RWPE1 (cell line): Measurements from ENCODE around the gene SLC44A1.

Experiments
- CTCF ChIA-PET: fragments of 350-600 bp; sonication (Branson Sonifier 250); formaldehyde crosslinking; extraction: SDS; loops from one replicate; lab custom pipeline; 2021; lab: Yijun Ruan, JAX
- POLR2A ChIA-PET: fragments of 400-600 bp; formaldehyde crosslinking; extraction: SDS; loops from one replicate; lab custom pipeline; 2020; ENCODE audit warnings: antibody characterized with exemption; ENCODE audit not compliant: low non-redundant PET; lab: Yijun Ruan, JAX
- DNase-seq: peaks from one replicate; pipeline ENCODE4 v3.0.0; 2012; ENCODE audit warnings: low spot score
- H3K27ac ChIP-seq: fragments of 450-650 bp; 2 replicates; pipeline ENCODE4 v1.5.1; 2017
- TF ChIP-seq, protein P1 (sequence below): fragments of 450-650 bp; conservative IDR thresholded peaks from 2 replicates; pipeline ENCODE4 v1.5.1; 2017; ENCODE audit warnings: low read depth, mild to moderate bottlenecking

Gene SLC44A1

DNA sequence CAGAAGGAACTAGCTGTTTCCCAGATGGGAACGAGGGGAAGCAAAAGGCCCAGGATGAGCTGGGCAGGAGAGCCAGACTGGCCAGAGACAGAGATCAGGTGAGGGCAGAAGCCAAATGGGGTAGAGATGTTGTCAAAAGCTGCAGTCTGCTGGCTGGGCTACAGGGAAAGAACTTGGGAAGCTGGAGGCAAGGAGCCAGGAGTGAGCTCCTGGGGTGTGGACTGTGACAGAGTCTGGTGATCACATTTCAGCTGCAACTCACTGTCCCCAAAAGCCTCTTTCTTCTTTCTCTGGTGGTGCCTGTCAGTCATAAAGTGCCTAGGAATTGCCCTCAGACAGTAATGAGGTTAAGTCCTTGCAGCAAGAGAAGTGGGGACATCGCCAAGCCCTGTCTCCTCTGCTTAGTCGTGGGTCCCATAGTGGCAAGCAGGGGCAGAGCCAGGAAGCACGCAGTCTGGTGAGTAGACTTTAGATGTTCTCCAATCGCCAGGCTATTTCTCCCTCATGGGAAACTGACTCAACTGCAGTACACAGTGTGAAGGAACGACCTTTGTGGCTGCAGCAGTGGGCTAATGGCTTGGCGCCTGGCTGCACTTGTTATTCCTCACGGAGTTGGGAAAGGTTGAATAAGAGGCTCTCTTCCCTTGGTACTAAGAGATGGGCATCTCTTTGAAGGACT, 200.9 kb downstream of the SLC44A1 start:
- TF ChIP-seq, protein P1, sequence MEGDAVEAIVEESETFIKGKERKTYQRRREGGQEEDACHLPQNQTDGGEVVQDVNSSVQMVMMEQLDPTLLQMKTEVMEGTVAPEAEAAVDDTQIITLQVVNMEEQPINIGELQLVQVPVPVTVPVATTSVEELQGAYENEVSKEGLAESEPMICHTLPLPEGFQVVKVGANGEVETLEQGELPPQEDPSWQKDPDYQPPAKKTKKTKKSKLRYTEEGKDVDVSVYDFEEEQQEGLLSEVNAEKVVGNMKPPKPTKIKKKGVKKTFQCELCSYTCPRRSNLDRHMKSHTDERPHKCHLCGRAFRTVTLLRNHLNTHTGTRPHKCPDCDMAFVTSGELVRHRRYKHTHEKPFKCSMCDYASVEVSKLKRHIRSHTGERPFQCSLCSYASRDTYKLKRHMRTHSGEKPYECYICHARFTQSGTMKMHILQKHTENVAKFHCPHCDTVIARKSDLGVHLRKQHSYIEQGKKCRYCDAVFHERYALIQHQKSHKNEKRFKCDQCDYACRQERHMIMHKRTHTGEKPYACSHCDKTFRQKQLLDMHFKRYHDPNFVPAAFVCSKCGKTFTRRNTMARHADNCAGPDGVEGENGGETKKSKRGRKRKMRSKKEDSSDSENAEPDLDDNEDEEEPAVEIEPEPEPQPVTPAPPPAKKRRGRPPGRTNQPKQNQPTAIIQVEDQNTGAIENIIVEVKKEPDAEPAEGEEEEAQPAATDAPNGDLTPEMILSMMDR, result no peak
- POLR2A ChIA-PET, result no interaction called here
- CTCF ChIA-PET, result interaction anchor here (0.7 to 1.0 kb wide), 3 partner anchors 20 to 84 kb away, joined by 3 to 6 read pairs (median 4); no protein-coding TSS in a partner anchor
- no peak for DNase-seq
- H3K27ac ChIP-seq, result no peak overlapping the region

DNA sequence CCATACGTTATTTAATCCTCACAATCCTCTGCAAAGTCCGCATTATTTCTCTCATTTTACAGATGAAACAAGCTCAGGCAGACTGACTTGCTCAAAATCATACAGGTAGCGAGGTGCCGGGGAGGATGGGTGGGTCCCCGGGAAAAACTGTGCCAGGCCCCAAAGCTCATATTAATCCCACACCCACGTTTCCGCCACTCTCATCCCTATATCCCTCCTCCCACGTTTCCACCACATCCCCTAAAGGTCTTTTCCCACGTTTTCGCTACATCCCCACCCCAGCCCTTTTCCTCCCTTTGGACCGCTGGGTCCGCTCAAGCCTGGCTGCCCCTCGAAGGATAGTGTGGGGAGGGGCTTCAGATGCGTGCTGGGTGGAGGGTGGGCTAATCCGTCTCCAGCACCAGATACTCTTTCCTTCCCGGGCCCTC, 202.9 kb downstream of the SLC44A1 start:
- CTCF ChIA-PET, result interaction anchor here (0.6 to 0.7 kb wide), 4 partner anchors 21 to 434 kb away, joined by 3 to 7 read pairs (median 3); no protein-coding TSS in a partner anchor
- peak overlapping the region; percentile 86 for H3K27ac ChIP-seq
- no peak for DNase-seq
- POLR2A ChIA-PET, result interaction anchor here (0.6 kb wide), 1 partner anchor 20 kb away, joined by 3 read pairs; no protein-coding TSS in a partner anchor
- TF ChIP-seq, protein P1, result no peak

DNA sequence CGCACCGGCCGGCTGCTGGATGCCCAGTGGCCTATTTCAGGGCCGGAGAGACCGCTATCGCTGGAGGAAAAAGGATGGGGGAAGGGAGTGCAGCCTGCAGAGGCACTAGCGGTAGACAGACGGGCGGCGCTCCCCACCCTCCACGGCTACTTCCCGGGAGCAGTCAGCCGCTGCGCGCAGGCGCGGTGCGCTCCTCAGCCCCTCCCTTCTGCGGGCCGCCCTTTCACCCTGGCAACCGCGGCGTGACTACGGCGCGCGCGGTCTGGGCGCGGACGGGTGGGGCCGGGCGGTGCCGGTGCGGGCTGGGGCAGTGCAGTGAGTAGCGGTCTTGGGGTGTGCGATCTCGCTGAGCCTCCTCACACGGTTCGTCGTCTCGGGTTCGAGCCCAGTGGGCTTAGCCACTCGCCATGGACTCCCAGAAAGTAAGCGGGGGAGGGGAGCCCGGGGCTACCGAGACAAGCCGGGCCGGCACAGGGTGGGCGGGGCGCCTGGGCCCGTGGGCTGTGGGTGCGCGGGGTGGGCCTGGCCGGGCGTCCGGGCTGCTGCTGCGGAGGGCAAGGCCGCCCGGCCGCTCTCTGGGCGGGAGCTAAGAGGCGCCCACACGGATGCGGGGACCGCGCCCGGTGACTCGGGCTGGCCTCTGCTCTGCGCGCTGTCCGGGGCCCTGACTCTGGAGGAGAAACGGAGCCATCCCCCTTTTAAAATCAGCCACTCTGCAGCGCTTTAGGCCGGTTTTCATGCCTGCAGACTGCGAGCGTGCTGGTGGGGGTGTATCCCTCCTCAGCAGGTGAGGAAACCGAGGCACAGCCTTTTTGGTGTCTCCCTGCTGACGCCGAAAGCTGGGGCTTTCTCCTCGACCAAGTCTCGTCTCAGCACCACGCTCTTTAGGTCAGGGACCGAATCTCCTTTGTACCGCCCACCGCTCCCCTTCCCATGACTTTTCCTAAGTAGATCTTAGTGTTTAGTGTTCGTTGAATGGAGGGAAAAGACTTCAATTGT, 203.7 kb downstream of the SLC44A1 start, which contains the start of gene FSD1L:
Gene FSD1L (plus strand): TSS at position 221 of the 999 bp plus-strand sequence. CDS start 187 bp downstream, at position 408.
- POLR2A ChIA-PET, result interaction anchor here (0.6 kb wide), 2 partner anchors 20 to 233 kb away, joined by 3 read pairs; no protein-coding TSS in a partner anchor
- peak within 1 kb of the TSS; percentile 86 for H3K27ac ChIP-seq
- CTCF ChIA-PET, result interaction anchor here (0.5 to 0.7 kb wide), 5 partner anchors 15 to 1372 kb away, joined by 3 to 7 read pairs (median 3); no protein-coding TSS in a partner anchor
- DNase-seq, result peak; percentile 97
- TF ChIP-seq, protein P1, result peak; percentile 84

DNA sequence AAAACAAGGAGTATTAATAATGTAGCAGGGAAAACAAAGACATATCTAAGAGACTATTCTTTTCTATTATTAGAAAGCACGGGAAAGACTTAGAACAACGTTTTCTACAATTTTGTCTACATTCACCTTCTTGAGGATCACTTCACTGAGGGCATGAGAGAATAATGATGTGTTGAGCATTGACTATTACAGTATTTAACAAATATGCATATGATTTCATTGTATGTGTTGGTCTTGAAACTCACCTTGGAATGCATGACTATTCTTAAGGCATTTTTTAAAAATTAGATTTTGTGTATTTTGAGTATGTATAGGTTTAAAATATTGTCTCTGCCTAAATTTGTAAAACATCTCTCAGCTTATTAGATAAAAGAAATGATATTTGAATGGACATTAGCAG, 204.6 kb downstream of the SLC44A1 start:
- POLR2A ChIA-PET, result no interaction called here
- no peak overlapping the region for H3K27ac ChIP-seq
- TF ChIP-seq, protein P1, result no peak
- DNase-seq, result no peak
- CTCF ChIA-PET, result interaction anchor here (0.6 kb wide), 1 partner anchor 559 kb away, joined by 3 read pairs; no protein-coding TSS in a partner anchor

DNA sequence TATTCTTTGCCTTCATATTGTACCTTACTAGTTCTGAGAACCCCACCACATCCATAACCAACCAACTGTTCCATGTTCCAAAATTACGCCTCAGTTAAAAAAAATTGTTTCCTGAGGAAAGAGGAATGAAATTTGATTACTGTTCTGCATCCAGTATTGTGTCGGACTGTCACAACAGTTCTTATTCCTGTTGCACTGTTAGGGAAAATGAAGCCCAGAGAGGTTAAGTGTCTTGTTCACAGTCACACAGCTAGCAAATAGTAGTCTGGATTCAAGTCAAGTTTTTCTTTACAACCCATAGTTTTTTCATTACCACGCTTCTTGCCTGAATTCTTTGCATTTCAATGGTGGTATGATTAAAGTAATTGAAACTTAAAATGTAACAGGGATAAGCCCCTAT, 207.7 kb downstream of the SLC44A1 start:
- ChIA-PET CTCF (no interaction called here), POLR2A (no interaction called here)
- TF ChIP-seq, protein P1, result no peak
- no peak overlapping the region for H3K27ac ChIP-seq
- DNase-seq, result no peak
